ENCODE results near the gene GSC2. TPM values are rescaled to one million over a fixed set of nuclear protein-coding genes. Genes with fewer than 3 reads are reported as not detected.

The GSC2 gene
- total and polyA plus RNA-seq, 9 of the 15 experiments (the other 6 are each of a cell fraction or from before 2014, with no cell fraction given): not detected

GRCh38 chr22:19175026-19175601, 25.0 kb upstream of the GSC2 start (continued):
- no peak for TF ChIP-seq ZNF407 (IDR thresholded peaks at IDR 0.05; ENCODE audit: low read depth)
- TF ChIP-seq ZNF699 (CRISPR knock-in tag; IDR thresholded peaks at IDR 0.05; ENCODE audit: insufficient replicate concordance): no peak
- no peak for TF ChIP-seq TAF9B (IDR thresholded peaks at IDR 0.05; ENCODE audit: partially characterized antibody)
- 0 out of 2 replicates have a peak, but pooled peaks have one; percentile 23 for TF ChIP-seq ZNF695 (CRISPR knock-in tag; IDR thresholded peaks at IDR 0.05)
- peak; percentile 47 for TF ChIP-seq SAP30 (IDR thresholded peaks at IDR 0.05; ENCODE audit: borderline replicate concordance, insufficient read depth, low read depth, low read length, poor library complexity, severe bottlenecking)
- no peak for TF ChIP-seq CHD1 (IDR thresholded peaks at IDR 0.05; ENCODE audit: low read length)
- no peak for TF ChIP-seq DMBX1 (CRISPR knock-in tag; IDR thresholded peaks at IDR 0.05; ENCODE audit: borderline replicate concordance)
- TF ChIP-seq MAFG (tag; conservative IDR thresholded peaks at IDR 0.05): no peak
- no peak for TF ChIP-seq ETV5 (CRISPR knock-in tag; IDR thresholded peaks at IDR 0.05; ENCODE audit: low read depth)
- no peak for TF ChIP-seq ZNF584 (CRISPR knock-in tag; IDR thresholded peaks at IDR 0.05; ENCODE audit: low read depth)
- TF ChIP-seq MYBL2 (IDR thresholded peaks at IDR 0.05; ENCODE audit: low read depth): no peak
- no peak for TF ChIP-seq MYBL2 (CRISPR knock-in tag; IDR thresholded peaks at IDR 0.05; ENCODE audit: borderline replicate concordance)
- TF ChIP-seq BRD4 (IDR thresholded peaks at IDR 0.05): no peak
- TF ChIP-seq SMAD4 (CRISPR knock-in tag; conservative IDR thresholded peaks at IDR 0.05): no peak
- no peak for TF ChIP-seq XRCC3 (IDR thresholded peaks at IDR 0.05)
- no peak for TF ChIP-seq ZNF121 (CRISPR knock-in tag; conservative IDR thresholded peaks at IDR 0.05)
- TF ChIP-seq FOXK1 (CRISPR knock-in tag; IDR thresholded peaks at IDR 0.05; ENCODE audit: borderline replicate concordance): no peak
- TF ChIP-seq ZBTB43 (CRISPR knock-in tag; IDR thresholded peaks at IDR 0.05): no peak
- 0 out of 2 replicates have a peak, but pooled peaks have one; percentile 4 for TF ChIP-seq ELF4 (CRISPR knock-in tag; IDR thresholded peaks at IDR 0.05)
- no peak for TF ChIP-seq KHSRP (IDR thresholded peaks at IDR 0.05)
- no peak for TF ChIP-seq FOXJ2 (tag; IDR thresholded peaks at IDR 0.05)

Data from K562 (cell line).